Ascending aorta (tissue), 2 donors: ENCODE measurements around the gene SKA2. TPM values are rescaled to one million over a fixed set of nuclear protein-coding genes. Genes with fewer than 3 reads are reported as not detected.
A peak's percentile ranks its signal among the peaks of the same experiment; 100 is the strongest.

Experiments
- DNase-seq, 2 donors: peaks; one replicate each; pipeline ENCODE4 v3.0.0-alpha.2; 2019; ENCODE audit warnings: low spot score in 2 of 2
- H3K27ac ChIP-seq, 2 donors: fragments of 200-600 bp; sonication (generic); one replicate each; pipeline ENCODE4 v1.5.1; 2016 to 2017; ENCODE audit warnings: mild to moderate bottlenecking in 1 of 2
- H3K27me3 ChIP-seq: fragments of 200-600 bp; sonication (generic); one replicate; pipeline ENCODE4 v1.5.1; 2017
- H3K36me3 ChIP-seq, 2 donors: fragments of 200-600 bp; sonication (generic); one replicate each; pipeline ENCODE4 v1.5.1; 2016
- H3K4me1 ChIP-seq, 2 donors: fragments of 200-600 bp; sonication (generic); one replicate each; pipeline ENCODE4 v1.5.1; 2016 to 2017; ENCODE audit warnings: mild to moderate bottlenecking in 1 of 2
- H3K4me3 ChIP-seq, 2 donors: fragments of 200-600 bp; sonication (generic); one replicate each; pipeline ENCODE4 v1.5.1; 2016 to 2017; ENCODE audit warnings: mild to moderate bottlenecking in 1 of 2
- H3K9me3 ChIP-seq, 2 donors: fragments of 200-600 bp; sonication (generic); one replicate each; pipeline ENCODE4 v1.5.1; 2016
- intact Hi-C: fragments of 100-400 bp; cut with DNase I; formaldehyde crosslinking; loops from one replicate; pipeline ENCODE4 v1.15.1; 2023
- total RNA-seq: library from RNA; depleted of rRNA; stranded (reverse); fragments of >200 nt; gene quantifications from one replicate; pipeline ENCODE4 v1.1.0, GENCODE V29; 2016
- TF ChIP-seq, protein P1 (sequence below), 3 experiments: fragments of 200-600 bp in 2 of 3; fragments of 450-650 bp in 1 of 3; sonication (generic) in 2 of 3; IDR thresholded peaks; one replicate each; pipeline ENCODE4 v1.5.1; 2016 to 2019; ENCODE audit warnings: antibody characterized with exemption in 3 of 3, mild to moderate bottlenecking in 1 of 3, moderate library complexity in 1 of 3

SKA2 gene
- total RNA-seq, 1 donor from 2014 or later: 15.4 TPM

DNA sequence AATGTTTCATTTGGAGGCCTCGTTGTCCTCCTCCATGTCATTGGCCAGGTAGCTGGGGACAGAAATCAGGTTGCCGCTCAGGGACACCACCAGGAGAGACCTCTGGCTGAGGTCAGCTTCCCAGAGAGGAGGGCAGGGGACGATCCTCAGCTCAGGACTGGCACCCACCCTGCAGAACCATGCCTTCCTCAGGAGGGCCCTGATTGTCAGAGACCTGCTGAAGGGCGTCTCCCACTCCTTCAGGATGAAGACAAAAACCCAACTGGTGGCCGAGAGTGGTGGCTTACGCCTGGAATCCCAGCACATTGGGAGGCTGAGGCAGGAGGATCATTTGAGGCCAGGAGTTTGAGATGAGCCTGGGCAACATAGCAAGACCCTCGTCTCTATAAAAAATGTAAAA lies 20.1 kb upstream of the SKA2 start:
- Histone ChIP-seq H3K4me3 (no peak overlapping the region), H3K9me3 (no peaks in the 10 kb centered on the region), H3K27me3 (no peaks in the 10 kb centered on the region), H3K27ac (no peak overlapping the region), H3K4me1 (no peaks in the 10 kb centered on the region), H3K36me3 (no peaks in the 10 kb centered on the region)
- no peak for DNase-seq
- TF ChIP-seq, protein P1, sequence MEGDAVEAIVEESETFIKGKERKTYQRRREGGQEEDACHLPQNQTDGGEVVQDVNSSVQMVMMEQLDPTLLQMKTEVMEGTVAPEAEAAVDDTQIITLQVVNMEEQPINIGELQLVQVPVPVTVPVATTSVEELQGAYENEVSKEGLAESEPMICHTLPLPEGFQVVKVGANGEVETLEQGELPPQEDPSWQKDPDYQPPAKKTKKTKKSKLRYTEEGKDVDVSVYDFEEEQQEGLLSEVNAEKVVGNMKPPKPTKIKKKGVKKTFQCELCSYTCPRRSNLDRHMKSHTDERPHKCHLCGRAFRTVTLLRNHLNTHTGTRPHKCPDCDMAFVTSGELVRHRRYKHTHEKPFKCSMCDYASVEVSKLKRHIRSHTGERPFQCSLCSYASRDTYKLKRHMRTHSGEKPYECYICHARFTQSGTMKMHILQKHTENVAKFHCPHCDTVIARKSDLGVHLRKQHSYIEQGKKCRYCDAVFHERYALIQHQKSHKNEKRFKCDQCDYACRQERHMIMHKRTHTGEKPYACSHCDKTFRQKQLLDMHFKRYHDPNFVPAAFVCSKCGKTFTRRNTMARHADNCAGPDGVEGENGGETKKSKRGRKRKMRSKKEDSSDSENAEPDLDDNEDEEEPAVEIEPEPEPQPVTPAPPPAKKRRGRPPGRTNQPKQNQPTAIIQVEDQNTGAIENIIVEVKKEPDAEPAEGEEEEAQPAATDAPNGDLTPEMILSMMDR (IDR thresholded peaks at IDR 0.05): no peak
- intact Hi-C loops: no loop called here

DNA sequence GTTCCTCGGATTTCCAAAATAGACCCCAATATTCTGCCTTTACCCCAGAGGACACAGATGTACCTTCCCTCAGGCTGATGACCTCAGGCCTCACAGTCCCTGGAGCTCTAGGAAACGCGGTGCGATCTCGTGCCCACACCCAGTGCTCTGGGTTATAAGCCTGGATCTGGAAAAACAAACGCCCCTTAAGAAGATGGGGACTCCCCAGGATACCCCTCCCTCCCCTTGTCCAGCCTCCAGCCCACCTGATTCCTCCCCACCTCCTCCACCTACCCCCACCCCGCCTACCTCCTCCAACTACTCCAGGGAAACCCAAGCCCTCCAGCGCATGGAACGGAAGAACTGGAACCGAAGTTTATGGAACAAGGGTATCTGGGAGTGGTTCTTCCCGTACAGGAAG lies 19.7 kb upstream of the SKA2 start:
- Histone ChIP-seq H3K9me3 (no peaks in the 10 kb centered on the region), H3K4me1 (no peaks in the 10 kb centered on the region), H3K4me3 (no peak overlapping the region), H3K36me3 (no peaks in the 10 kb centered on the region), H3K27me3 (no peaks in the 10 kb centered on the region), H3K27ac (no peak overlapping the region)
- TF ChIP-seq, protein P1 (IDR thresholded peaks at IDR 0.05): no peak
- no peak for DNase-seq
- intact Hi-C loops: no loop called here

DNA sequence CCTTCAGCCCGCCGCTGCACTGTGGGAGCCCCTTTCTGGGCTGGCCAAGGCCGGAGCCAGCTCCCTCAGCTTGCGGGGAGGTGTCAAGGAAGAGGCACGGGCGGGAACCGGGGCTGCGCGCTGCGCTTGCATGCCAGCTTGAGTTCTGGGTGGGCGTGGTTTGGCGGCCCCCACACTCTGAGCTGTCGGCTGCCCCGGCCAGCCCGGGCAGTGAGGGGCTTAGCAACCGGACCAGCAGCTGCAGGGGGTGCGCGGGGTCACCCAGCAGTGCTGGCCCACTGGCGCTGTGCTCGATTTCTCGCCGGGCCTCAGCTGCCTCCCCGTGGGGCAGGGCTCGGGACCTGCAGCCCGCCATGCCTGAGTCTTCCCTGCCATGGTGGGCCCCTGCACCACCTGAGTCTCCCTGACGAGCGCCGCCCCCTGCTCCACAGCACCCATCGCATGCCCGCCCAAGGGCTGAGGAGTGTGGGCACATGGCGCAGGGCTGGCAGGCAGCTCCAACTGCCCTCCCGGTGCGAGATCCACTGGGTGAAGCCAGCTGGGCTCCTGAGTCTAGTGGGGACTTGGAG lies 17.5 kb upstream of the SKA2 start:
- no peaks in the 10 kb centered on the region for H3K36me3 ChIP-seq
- intact Hi-C loops: no loop called here
- no peak for DNase-seq

DNA sequence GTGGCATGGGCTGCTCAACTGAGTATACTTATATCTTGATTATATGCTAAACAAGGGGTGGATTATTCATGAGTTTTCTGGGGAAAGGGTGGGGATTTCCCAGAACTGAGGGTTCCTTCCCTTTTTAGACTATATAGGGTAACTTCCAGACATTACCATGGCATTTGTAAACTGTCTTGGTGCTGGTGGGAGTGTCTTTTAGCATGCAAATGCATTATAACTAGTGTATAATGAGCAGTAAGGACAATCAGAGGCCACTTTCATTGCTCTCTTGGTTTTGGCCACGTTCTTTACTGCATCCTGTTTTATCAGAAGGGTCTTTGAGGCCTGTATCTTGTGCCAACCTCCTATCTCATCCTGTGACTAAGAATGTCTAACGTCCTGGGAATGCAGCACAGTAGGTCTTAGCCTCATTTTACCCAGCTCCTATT lies 12.6 kb upstream of the SKA2 start:
- TF ChIP-seq, protein P1 (IDR thresholded peaks at IDR 0.05): no peak
- H3K27me3 ChIP-seq: no peaks in the 10 kb centered on the region
- DNase-seq: no peak
- no peak overlapping the region for H3K4me3 ChIP-seq
- no peaks in the 10 kb centered on the region for H3K4me1 ChIP-seq
- no peaks in the 10 kb centered on the region for H3K9me3 ChIP-seq
- no peak overlapping the region for H3K27ac ChIP-seq
- intact Hi-C loops: no loop called here
- no peaks in the 10 kb centered on the region for H3K36me3 ChIP-seq

More for the DNA sequence above, 17.5 kb upstream of the SKA2 start:
- TF ChIP-seq, protein P1 (IDR thresholded peaks at IDR 0.05): no peak
- Histone ChIP-seq H3K4me1 (no peaks in the 10 kb centered on the region), H3K9me3 (no peaks in the 10 kb centered on the region), H3K27ac (no peak overlapping the region), H3K4me3 (no peak overlapping the region), H3K27me3 (no peaks in the 10 kb centered on the region)

DNA sequence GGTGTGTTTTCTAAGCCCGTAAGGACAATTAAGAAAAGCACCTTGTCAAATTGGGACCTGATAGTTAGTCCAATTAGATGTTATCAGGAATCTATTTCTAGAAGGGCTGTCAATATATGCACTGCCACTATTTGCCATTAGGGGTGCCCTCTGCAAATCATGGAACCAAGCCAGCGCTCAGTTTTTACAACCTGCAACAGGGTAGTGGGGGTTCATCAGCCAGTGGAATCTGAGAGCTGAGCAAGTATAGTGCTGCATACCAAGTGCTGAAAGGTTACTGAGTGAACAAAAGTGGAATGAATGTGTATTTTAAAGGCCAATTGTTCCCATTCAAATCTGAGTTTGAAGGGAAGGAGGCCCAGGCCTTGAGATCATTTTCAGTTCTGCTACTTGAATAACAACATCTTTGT lies 11.0 kb upstream of the SKA2 start:
- no peak overlapping the region for H3K4me3 ChIP-seq
- no peak for DNase-seq
- intact Hi-C loops: no loop called here
- H3K27me3 ChIP-seq: no peaks in the 10 kb centered on the region
- no peaks in the 10 kb centered on the region for H3K9me3 ChIP-seq
- TF ChIP-seq, protein P1 (IDR thresholded peaks at IDR 0.05): peak in 2 of 3 experiments; percentile 9 to 32
- H3K36me3 ChIP-seq: no peaks in the 10 kb centered on the region
- no peaks in the 10 kb centered on the region for H3K4me1 ChIP-seq
- no peak overlapping the region for H3K27ac ChIP-seq

DNA sequence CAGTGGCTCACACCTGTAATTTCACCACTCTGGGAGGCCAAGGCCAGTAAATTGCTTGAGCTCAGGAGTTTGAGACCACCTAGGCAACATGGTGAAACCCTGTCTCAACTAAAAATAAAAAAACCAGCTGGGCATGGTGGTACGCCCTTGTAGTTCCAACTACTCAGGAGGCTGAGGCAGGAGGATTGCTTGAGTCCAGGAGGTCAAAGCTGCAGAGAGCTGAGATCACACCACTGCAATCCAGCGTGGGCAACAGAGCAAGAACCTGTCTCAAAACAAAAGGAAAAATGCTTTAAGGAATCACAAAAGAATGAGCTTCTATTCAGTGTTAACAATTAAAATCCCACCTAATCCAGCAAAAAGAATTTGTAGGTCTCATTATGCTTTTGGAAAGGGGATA lies 6.5 kb upstream of the SKA2 start:
- Histone ChIP-seq H3K9me3 (no peaks in the 10 kb centered on the region), H3K27me3 (no peaks in the 10 kb centered on the region), H3K36me3 (no peaks in the 10 kb centered on the region), H3K27ac (no peak overlapping the region), H3K4me3 (no peak overlapping the region), H3K4me1 (no peaks in the 10 kb centered on the region)
- intact Hi-C loops: no loop called here
- TF ChIP-seq, protein P1 (IDR thresholded peaks at IDR 0.05): no peak
- DNase-seq: no peak
